NCI-H1092 (cell line): ENCODE results near the gene TEAD1.

Experiments
- DNase-seq: peaks from one replicate; lab custom pipeline; 2025; lab: John Stamatoyannopoulos, UW

Gene TEAD1

GRCh38 chr11:12943311-12943710 lies 269.1 kb downstream of the TEAD1 start:
- DNase-seq, result no peak

GRCh38 chr11:12944889-12945288 lies 270.7 kb downstream of the TEAD1 start:
- DNase-seq, result no peak

GRCh38 chr11:12949453-12949852 lies 275.2 kb downstream of the TEAD1 start:
- DNase-seq, result no peak

DNA sequence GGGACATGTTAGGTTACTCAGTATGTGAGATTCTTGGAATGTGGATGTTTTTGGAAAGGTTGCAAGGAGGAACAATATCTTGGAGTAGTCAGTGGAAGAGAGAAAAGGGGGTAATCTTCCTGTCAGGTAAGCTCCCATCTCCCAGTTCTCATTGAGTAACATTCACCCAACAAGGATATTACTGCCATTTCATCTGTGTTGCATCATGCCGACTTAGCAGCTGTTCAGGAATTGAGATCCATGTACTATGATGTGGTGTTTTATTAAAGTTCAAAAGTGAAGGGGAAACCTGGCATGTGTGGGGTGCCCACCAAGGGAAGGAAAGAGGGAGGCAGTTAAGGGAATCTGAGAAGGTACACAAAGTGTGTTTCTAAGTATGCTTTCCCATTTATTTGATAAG lies 276.4 kb downstream of the TEAD1 start:
- DNase-seq, result no peak

DNA sequence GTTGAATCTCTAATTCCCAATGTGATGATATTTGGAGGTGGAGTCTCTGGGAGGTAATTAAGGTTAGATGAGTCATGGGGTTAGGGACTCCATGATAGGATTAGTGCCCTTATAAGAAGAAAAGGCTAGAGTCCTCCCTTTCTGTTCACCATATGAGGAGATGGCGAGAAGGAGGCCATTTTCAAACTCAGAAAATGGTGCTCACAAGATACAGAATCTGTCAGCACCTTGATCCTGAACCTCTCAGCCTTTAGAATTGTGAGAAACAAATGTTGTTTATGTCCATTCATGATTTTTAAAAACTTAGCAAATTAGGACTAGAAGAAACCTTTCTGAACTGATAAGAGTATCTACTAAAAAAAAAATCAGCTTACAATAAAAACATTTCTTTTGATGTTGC lies 277.2 kb downstream of the TEAD1 start:
- no peak for DNase-seq

- no peak for DNase-seq
Observed at GRCh38 chr11:12952094-12952493, 277.9 kb downstream of the TEAD1 start.

- DNase-seq, result no peak
Observed at GRCh38 chr11:12958986-12959385, 284.8 kb downstream of the TEAD1 start.

DNA sequence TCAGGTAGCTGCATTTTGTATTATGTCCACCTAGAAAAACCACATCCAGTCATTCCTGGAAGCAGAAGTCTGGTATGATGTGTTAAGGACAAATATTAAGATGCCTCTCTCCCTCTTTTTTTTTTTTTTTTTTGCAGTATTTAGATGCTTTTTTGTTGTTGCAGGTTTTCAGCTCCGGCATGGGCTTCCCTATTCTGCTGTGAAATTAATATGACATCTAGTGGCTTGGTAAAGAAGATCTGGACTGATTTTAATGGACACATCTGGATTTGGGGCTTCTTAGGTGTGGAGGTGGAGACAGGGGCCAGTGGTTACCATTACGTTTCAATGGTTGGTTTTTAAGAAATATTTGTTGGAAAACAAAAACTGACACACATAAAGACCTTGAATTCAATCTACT lies 287.4 kb downstream of the TEAD1 start:
- DNase-seq, result no peak

GRCh38 chr11:12962306-12962705 lies 288.1 kb downstream of the TEAD1 start:
- DNase-seq, result no peak

DNA sequence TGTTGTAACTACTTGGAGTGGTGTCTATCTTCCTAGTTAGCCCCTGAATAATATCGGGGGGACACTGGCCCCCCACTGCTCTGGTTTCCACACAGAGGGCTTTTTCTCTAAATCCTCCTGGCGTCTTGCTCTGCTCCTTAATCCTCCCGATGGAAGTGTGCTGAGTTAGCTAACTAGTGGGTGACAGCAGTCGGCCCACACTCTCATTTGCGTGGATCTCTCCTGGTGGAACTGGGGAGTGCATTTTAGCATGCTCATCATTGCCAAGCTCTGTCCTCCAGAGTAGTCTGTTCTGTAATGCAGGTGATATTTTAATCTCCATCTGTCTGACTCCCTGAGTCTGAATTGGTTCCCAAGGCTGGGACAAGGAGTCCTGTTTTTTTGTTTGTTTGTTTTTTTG lies 288.8 kb downstream of the TEAD1 start:
- no peak for DNase-seq

GRCh38 chr11:12963792-12964536 lies 289.7 kb downstream of the TEAD1 start:
- DNase-seq, result peak; percentile 61

DNA sequence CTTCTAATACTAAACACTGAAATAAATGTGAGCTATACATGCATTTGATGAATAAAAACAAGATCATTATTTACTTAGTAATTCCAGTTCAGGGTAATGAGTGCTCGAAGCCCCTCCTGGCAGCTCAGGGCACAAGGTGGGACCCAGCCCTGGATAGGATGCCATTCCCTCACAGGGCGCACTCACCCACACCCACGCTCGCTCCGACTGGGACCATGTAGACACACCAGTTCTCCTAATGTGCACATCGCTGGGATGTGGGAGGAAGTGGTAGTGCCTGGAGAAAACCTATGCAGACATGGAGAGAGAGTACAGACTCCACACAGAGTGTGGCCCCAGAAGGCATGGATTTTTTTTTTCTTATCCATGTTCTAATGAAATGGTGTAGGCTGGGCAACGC lies 290.4 kb downstream of the TEAD1 start:
- no peak for DNase-seq

DNA sequence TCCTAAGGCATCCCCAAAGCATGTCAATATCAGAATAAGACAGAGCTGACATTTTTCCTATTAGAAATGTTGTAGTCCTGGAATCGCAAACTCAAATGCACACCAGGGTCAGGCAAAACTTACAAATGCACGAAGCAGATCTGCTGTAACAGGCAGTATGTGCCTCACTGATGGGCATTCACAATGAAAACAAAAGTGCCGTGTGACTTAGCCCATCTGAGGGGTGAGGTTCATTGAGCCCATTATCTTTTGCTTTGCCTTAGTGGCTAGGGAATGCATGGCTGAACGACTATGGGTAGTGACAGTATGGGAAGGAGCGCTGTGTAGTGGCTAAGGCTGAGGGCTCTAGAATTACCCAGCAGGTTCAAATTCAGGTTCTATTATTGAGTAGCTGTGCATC lies 291.8 kb downstream of the TEAD1 start:
- no peak for DNase-seq

DNA sequence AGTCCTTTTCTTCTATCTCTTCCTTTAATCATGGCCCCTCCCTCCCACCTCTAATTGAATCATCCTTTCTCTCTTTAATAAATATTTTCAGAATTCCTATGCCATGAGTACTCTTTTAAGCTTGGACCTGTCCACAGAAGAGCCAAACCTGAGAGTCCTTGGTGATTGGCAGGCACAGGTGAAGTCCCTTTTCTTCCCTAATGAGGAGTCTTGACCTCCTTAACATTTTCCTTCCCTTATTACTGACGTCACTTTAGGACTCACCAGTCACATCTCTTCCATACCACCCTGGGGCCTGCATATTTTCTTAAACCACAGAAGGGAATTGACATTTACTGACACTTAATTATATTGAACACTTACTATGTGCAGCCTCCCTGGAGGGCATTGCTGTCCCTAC lies 293.9 kb downstream of the TEAD1 start:
- no peak for DNase-seq

GRCh38 chr11:12968826-12969225 lies 294.6 kb downstream of the TEAD1 start:
- DNase-seq, result no peak

GRCh38 chr11:12971955-12972354 lies 297.7 kb downstream of the TEAD1 start:
- DNase-seq, result no peak

DNA sequence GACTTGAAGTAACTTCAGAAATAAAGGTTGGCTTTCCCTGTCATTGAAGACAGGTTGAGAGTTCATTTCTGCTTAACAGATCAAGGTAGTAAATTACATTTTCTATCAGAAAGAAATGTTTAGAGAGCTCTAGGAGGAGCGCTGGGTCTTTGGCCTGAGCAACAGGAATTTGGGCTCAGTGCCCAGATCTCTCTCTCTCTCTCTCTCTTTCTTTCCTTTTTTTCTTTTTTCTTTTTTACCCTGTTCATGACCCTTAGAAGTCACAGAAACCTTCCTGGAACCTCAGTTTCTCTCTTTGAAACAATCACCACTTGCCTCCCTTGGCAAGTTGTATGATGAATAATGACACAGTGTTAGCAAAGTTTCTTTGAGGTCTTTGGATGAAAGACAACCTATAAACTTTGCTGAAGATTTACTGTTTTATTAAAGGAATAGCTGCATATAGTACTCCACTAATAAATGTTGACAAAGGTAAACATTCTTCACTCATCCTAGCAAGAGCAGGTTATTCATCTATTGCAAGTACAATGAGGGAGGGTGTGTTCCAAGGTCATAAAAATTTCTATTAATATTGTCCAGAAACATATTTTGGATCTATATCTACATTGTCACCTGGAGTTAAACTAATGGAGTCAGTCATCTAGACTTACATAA lies 299.4 kb downstream of the TEAD1 start:
- no peak for DNase-seq

DNA sequence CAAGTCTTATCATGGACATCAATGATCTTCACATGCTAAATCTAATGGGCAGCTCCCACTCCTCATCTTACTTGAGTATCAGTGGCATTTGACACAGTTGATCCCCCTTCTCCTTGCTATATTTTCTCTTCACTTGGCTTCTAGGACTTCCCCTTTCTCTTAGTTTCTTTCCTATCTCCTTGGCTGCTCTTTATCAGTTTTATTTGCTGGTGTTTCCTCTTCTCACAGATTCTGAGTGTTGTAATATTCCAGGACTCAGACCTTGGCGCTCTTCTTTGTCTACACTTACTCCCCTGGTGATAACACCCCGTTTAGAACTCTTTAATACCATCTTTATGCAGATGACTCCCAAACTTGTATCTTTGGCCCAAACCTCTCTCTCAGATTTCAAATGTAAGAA lies 301.0 kb downstream of the TEAD1 start:
- no peak for DNase-seq

DNA sequence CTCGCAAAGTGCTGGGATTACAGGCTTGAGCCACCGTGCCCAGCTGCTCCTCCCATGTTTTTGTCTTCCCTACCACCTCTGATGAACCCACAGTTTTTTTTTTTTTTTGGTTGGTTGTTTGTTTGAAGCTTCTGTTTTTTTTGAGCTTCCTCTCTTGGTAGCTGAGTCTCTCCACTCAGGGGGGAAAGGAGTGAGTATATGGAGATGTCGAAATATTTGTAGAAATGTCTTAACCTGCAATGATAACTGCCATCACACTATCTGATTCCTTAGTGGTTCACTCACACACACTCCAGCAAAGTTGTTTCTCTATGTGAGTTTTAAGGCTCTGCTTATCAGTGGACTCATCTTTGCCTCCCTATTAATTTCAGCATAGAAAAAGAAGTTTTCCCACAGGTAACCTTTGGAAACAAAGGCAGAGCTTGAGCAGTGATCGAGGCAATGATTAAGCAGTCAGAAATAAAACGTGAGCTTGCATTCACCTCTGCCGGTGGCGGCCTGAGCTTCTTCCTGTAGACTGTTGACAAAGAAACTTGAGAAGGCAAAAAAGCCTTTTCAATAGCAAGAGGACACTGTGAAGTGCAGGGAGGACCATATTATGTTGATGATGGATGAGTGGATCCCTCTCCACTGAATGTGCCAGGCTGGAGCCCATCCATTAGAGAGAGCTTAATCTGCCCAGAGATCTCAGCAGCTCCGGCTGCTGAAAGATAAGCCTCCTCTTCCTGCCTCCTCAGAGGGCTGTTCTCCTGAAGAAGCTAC lies 305.9 kb downstream of the TEAD1 start:
- DNase-seq, result peak; percentile 90

DNA sequence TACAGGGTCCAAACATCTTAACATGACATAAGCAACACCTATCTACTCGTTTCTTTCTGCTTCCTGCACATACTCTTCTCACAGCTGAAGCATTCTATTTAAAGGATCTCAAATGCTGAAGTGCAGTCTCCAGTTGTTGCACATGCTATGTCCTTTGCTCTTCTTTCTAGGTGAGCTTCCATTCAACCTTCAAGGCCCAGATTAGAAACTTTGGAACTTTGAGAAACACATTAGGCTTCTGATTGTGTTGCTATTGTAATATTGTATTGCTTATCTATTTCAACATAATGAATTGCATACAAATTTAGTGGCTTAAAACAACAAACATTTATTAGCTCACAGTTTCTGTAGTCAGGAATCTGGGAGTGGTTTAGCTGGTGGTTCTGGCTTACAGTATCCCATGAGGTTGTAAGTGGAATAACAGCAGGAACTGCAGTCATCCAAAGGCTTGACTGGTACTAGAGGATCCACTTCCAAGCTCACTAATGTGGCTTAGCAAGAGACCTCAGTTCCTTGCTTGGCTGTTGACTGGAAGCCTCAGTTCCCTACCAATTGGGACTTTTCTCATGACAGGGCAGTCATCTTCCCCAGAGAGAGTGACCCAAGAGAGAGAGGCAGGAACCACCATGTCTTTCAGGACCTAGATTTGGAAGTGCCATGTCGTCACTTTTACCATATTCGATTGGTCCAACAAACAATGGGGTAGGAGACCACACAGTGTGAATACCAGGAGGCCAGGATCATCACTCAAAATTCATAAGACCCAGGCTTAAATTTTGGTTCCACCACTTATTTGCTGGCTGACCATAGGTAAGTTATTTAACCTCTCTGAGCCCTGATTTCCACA lies 307.7 kb downstream of the TEAD1 start:
- no peak for DNase-seq

- DNase-seq, result peak; percentile 15
Observed at GRCh38 chr11:12983336-12983735, 309.1 kb downstream of the TEAD1 start.

DNA sequence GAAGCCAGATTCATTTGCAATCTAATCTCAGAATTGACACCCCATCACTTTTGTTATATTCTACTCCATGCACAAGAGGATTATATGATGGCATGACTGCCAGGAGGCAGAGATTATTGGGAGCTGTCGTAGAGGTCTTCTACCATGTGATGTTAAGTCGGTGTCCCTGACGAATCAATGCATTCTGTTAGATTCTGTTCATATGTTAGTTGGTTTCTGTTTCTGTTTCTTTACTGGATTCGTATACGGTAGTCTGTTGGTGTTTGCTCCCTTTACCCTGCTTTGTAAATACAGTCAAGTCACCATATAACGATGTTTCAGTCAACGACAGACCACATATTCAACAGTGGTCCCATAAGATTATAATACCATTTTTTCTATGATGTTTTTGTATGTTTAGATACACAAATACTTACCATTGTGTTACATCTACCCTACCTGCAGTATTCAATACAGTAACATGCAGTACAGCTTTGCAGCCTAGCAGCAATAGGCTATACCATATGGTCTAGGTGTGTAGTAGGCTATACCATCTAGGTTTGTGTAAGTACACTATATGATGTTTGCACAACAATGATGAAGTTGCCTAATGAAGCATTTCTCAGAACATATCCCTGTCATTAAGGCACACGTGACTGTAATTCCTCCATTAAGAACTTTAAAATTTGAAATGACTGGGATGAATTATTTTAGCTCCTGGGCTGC lies 312.1 kb downstream of the TEAD1 start:
- DNase-seq, result no peak
